Astrocyte of the spinal cord (primary cell): ENCODE results near the gene PRSS21.

Experiments used
- DNase-seq: peaks from one replicate; pipeline ENCODE4 v3.0.0; 2011; ENCODE audit warnings: low read depth, low spot score
- H3K4me3 ChIP-seq: 2 replicates; pipeline ENCODE4 v1.5.1; 2011; ENCODE audit warnings: low read depth, mild to moderate bottlenecking, low read length, moderate library complexity
- in situ Hi-C: cut with HindIII; loops from 2 replicates; pipeline ENCODE4 v1.10.0; 2017; ENCODE audit warnings: low sequenced_read_pairs
- TF ChIP-seq, protein P1 (sequence below): IDR thresholded peaks from 2 replicates; pipeline ENCODE4 v1.5.1; 2012; ENCODE audit warnings: low read depth, mild to moderate bottlenecking, low read length, inconsistent platforms

Gene PRSS21

GRCh38 chr16:2857451-2858244, 40.6 kb downstream of the PRSS21 start, which contains the start of gene PRSS22:
PRSS22 (minus strand) TSS chr16:2858170; CDS start chr16:2858104, 66 bp downstream.
- H3K4me3 ChIP-seq = no peak within 1 kb of the TSS
- in situ Hi-C loops = no loop called here
- DNase-seq = no peak
- TF ChIP-seq, protein P1, sequence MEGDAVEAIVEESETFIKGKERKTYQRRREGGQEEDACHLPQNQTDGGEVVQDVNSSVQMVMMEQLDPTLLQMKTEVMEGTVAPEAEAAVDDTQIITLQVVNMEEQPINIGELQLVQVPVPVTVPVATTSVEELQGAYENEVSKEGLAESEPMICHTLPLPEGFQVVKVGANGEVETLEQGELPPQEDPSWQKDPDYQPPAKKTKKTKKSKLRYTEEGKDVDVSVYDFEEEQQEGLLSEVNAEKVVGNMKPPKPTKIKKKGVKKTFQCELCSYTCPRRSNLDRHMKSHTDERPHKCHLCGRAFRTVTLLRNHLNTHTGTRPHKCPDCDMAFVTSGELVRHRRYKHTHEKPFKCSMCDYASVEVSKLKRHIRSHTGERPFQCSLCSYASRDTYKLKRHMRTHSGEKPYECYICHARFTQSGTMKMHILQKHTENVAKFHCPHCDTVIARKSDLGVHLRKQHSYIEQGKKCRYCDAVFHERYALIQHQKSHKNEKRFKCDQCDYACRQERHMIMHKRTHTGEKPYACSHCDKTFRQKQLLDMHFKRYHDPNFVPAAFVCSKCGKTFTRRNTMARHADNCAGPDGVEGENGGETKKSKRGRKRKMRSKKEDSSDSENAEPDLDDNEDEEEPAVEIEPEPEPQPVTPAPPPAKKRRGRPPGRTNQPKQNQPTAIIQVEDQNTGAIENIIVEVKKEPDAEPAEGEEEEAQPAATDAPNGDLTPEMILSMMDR = no peak

DNA sequence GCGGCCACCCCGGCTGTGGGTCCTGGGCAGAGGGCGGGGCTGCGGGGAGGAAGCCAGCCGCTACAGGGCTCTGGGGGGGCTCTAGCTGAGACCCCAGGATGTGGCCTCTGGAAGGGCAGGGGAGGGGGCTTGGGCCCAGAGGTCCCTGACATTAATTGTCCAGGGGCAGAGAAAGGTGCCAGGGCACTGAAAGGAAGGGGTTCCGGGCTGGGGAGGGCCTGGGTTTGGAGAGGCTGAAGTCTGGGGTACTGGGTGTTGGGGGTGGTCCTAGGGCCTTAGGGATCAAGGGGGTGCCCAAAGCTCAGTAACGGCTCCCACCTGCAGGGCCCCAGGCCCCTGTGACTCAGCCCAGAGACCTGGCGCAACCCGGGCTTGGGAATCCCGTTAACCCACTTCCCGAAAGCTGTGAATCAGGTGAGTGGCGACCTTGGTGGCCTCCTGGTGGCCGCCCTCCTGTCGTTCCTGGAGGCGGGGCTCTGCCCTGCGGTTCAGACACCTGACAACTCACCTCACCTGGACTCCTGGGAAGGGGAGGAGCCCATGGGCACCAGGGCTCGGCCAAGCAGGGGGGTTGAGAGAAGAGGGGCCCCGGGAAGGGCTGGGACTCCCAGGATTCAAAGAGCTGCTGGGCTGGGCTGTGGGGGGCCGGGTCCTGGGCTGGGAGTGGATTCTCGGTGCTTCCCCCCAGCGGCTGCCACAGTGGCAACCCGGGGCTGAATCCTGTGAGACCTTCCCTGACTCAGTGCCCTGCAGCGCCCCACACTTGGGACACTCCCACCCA, 41.4 kb downstream of the PRSS21 start:
- in situ Hi-C loops = no loop called here
- H3K4me3 ChIP-seq = no peak overlapping the region
- TF ChIP-seq, protein P1 = no peak

GRCh38 chr16:2859686-2860265, 42.7 kb downstream of the PRSS21 start:
- in situ Hi-C loops = no loop called here
- TF ChIP-seq, protein P1 = no peak
- no peak overlapping the region for H3K4me3 ChIP-seq
- DNase-seq = no peak

More for the DNA sequence above, 41.4 kb downstream of the PRSS21 start:
- DNase-seq = no peak

- no peak overlapping the region for H3K4me3 ChIP-seq
- TF ChIP-seq, protein P1 = no peak
- in situ Hi-C loops = no loop called here
- no peak for DNase-seq
These were observed 44.0 kb downstream of the PRSS21 start for GRCh38 chr16:2860826-2861567.

DNA sequence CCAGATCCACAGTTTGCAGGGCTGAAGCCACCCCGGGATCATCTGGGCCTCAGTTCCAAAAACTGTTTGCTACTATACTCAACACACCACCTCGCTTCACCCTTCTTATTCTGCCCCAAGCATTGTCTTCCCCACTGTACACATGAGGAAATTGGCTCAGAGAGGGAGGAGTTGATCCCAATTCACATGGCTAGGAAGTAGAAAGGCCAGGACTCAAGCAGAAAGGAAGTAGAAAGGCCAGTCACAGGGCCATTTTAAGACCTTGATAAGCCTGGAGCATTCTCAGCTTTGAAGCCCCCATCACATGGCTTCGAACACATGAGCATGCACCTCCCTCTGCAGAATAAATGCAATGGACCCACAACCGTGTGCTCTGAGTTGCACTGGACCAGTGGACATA, 48.6 kb downstream of the PRSS21 start:
- DNase-seq = no peak
- in situ Hi-C loops = no loop called here
- TF ChIP-seq, protein P1 = no peak
- H3K4me3 ChIP-seq = no peak overlapping the region

DNA sequence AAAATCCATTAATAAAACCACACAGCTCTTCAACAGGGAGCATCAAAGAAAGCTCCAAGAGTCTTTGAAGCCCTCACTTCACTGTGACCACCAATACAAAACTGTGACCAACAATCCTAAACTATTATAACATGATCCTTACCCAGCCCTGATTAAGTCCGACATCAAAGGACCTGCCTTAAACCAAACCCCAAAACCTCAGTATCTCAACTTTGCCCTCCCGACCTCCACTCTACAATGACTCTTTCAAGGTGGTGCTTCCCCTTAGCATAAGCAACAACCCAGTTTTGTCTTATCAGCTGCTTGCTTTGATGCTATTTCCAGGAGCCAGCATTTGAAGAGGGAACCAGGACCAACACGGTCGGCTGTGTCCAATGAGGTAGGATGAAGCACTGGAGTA, 49.4 kb downstream of the PRSS21 start:
- H3K4me3 ChIP-seq = no peak overlapping the region
- no peak for DNase-seq
- in situ Hi-C loops = no loop called here
- TF ChIP-seq, protein P1 = no peak
